GM12864 (cell line): Measurements from ENCODE around the gene MYLK4.

Source experiments
- DNase-seq: peaks from one replicate; pipeline ENCODE4 v3.0.0-alpha.2; 2011; ENCODE audit warnings: low read depth
- H3K4me3 ChIP-seq: 2 replicates; pipeline ENCODE4 v1.5.1; 2011; ENCODE audit warnings: mild to moderate bottlenecking, low read depth, low read length, control low read depth
- CTCF ChIP-seq: IDR thresholded peaks from 2 replicates; pipeline ENCODE4 v1.5.1; 2011; ENCODE audit warnings: low read depth, mild to moderate bottlenecking, moderate library complexity, low read length, control low read depth, inconsistent platforms; ENCODE audit errors: missing control alignments

MYLK4 gene

DNA sequence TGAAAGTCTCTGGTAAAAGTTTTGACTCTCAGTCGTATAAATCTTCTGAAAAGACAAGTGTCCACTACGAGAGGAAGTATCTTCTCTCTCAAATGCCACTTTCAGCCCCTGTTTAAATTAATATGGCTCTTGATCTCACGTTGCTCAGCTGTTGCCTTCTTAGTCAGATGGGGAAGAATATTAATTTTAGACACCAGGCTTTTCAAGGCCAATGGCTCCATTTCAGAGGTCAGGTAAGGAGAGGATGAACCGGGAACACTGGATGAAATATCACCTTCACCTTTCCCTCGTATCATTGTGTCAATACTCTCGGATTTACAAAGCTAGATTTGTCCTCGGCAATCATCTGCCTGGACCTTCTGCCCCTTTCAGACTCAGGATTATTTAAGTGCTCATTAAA, at the start of gene MYLK4:
MYLK4 (minus strand) TSS at position 91 of the 400 bp plus-strand sequence. CDS start 1,628 bp downstream, outside the sequence.
- H3K4me3 ChIP-seq, result no peak within 1 kb of the TSS
- DNase-seq, result no peak
- no peak for TF ChIP-seq CTCF

DNA sequence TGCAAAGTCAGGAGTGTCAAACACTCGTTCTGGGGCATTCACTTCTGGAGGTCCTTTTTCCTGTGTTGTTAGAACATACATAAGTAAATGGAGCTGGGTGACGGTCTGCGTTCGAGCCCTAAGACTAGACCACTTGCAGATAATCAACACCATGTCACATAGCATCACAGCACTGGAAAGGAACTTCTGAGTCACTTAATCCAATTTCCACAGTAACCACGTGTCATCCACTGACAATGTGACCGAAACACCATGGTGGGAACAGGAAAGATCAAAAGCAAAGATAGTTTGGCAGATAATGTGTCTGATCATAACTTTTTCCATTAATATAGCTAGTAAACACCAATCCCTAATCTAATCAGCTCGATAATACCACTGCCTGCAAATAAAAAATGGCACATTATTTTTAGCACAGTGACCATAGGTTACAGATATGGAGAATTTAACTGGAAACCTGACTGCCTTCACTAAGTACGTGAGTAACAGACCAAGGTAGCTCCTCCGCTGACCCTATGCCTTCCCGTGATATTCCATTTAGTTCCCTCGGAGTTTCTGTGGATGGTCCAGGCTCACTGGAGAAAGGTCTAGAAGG, 49.3 kb upstream of the MYLK4 start:
- no peak for DNase-seq
- H3K4me3 ChIP-seq, result no peak overlapping the region
- TF ChIP-seq CTCF, result no peak

DNA sequence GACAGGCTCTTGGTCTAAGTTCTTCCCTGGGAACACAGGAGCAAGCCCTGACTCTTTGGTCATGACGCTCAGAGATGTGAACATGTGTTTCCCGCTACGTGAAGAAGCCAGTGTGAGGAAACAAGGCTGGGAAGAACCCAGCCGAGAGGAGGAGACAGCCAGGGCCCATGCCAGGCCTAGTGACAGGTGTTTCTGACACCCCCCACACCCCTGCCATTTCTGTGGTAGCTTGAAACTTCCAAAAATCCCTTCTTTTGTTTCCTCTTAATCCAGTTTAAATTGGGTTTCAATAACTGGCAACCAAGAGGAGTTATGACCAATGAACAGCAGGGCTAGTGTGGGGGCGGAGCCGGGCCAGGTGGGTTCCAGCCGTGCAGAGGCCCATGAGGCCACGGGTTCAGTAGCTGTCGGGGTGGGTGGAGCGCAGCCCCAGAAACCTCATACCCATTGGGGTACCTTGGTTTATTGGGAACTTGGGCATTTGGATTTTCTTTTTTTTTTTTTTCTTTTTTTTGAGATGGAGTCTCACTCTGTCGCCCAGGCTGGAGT, 47.9 kb upstream of the MYLK4 start:
- no peak overlapping the region for H3K4me3 ChIP-seq
- TF ChIP-seq CTCF, result no peak
- DNase-seq, result no peak

DNA sequence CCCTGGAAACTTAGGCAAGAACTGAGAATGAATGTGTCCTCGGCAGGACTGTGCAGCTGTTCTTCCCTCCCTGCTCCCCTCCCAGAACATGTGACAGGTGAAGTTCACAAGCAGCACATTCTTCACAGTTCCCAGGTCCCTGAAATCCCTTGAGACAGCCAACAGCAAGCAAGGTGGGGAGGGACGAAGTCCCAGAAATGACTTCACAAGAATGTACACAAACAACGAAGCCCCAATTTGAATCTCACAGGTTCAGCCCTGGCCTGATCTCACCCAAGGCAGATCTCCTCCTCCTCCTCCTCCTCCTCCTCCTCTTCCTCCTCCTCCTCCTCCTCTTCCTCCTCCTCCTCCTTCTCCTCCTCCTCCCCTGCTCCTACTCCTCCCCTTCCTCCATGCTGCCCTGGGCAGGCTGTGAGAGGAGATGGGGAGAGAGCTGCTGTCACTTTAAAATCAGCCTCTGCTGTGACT, 46.9 kb upstream of the MYLK4 start:
- no peak for TF ChIP-seq CTCF
- no peak for DNase-seq
- no peak overlapping the region for H3K4me3 ChIP-seq

- H3K4me3 ChIP-seq, result no peak overlapping the region
- DNase-seq, result no peak
- TF ChIP-seq CTCF, result no peak
Observed at GRCh38 chr6:2796861-2797260, 46.1 kb upstream of the MYLK4 start.

DNA sequence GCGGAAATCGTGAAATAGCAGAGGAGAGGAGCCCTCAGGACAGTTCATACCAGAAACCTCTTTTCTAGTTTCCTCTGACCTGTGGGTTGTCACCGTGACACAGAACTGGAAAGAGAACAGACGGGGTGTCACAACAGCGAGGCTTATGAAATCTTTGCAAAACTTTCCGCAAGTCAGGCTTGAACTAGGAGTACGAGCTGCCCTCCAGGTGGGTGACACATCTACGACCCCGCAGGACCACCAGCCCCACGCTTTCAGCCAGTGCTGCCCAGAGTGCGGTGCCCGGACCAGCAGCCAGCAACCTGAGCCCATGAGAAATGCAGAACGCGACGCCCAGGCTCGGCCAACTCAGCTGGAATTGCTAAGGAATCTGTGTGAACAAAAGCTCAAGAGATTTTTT, 45.2 kb upstream of the MYLK4 start:
- TF ChIP-seq CTCF, result no peak
- H3K4me3 ChIP-seq, result no peak overlapping the region
- DNase-seq, result no peak

GRCh38 chr6:2795162-2795561, 44.4 kb upstream of the MYLK4 start:
- H3K4me3 ChIP-seq, result no peak overlapping the region
- TF ChIP-seq CTCF, result no peak
- no peak for DNase-seq
